GM03348 (cell line): Measurements from ENCODE around the gene NT5DC1.

Experiments used
- DNase-seq: peaks from one replicate; pipeline ENCODE4 v3.0.0; 2012; ENCODE audit warnings: low spot score

The NT5DC1 gene

DNA sequence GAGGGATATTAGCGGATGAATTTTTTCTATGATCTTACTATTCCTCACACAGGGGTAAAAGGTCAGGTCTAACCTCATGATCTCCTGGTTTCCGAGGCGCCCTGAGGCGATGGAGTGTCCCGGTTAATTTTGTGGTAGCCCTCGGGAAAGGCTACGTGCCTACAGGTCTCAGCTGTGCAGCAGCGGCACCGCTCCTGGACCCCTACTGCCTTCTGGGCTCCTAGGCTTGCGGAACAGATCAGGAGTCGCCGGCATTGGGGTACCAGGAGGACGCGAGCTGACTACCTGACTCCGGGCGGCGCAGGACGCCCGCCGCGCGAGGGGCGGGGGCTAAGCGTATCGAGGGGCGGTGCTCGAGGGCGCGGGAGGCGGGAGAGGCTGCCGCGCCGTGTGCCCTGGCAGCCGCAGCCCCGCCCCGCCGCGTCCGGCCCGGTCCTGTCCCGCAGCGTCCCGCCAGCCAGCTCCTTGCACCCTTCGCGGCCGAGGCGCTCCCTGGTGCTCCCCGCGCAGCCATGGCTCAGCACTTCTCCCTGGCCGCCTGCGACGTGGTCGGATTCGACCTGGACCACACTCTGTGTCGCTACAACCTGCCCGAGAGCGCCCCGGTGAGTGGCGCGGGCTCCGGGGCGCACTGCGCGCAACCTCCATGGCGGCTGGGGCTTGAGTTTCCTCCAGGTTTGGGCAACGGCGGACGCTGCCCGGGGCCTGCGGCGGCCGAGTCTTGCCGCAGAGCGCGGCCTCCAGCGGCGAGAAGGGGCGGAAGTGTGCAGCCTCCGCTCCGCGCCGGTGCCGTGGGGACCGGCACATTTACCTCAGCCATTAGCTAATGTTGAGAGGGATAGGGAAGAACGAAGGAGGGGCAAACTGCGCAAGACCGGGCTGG is at the start of gene NT5DC1:
TSS of gene NT5DC1 (plus strand) at position 435 of the 883 bp plus-strand sequence. CDS start at position 513, 78 bp downstream.
- DNase-seq, result peak; percentile 95

GRCh38 chr6:116051244-116051643 is 49.4 kb upstream of the NT5DC1 start:
- DNase-seq, result no peak

- no peak for DNase-seq
Observed at GRCh38 chr6:116055513-116055912, 45.1 kb upstream of the NT5DC1 start.

- no peak for DNase-seq
Observed at GRCh38 chr6:116057766-116058165, 42.9 kb upstream of the NT5DC1 start.

DNA sequence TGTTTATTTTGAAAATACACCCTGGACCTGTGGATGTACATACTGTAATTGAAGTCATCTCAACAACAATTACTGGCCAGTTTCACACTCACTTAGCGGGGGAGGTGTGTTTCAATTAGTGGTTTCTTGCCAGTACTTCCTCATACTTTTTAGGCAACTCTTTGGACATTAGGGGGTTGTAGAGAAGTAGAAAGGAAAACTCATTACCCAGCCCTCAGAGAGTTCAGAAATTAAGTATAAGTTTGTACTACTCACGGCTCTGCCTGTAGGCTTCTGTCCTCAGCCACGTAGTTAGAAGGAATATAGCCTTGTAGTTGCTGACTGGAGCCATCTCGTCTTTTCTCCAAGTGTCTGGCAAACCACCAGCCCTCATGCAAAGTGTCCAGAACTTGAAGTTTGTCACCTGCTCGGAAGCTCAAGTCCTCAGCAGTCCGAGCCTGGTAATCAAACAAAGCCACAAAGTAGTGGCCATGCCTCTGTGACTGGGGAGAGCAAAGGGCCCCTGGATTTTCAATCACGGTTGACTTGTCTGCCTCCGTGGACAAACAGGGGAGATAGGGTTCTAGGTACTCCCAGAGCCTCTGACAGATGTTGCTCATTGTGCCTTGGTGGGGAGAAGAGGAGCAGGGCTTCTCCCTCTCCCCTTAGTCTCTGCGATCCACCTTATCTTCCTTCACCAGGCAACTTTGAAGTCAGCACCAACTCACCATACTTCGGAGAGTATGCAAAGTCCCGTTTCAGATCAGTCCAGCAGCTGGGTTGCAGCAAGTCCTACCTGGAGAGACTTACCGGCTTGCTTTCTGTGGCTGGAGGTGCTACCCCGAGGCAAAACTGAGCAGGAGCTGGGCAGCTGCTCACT is 40.7 kb upstream of the NT5DC1 start:
- DNase-seq, result peak; percentile 3

- DNase-seq, result peak; percentile 49
Observed at GRCh38 chr6:116060572-116061283, 39.9 kb upstream of the NT5DC1 start, which contains the start of gene FRK. TSS of gene FRK (minus strand) at chr6:116060891. CDS start at chr6:116060311, 580 bp downstream.

DNA sequence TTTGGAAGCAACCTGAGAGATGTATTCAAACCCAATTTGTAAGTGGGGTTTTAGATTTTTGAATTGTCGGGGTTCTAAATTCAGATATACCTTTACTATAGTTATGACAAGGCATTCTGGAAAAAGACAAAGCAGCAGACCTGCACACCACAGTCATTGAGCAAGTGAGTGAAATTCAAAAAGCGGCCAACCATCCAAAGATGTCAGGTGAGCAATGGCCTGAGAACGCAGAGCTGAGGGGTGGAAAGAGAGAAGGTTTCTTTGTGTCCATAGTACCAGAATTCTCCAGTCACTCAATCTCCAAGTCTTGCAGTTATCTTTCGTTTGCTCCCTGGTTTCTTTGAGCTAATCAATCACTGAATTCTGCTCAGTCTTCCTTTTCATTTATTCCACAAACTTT is 38.2 kb upstream of the NT5DC1 start:
- no peak for DNase-seq

DNA sequence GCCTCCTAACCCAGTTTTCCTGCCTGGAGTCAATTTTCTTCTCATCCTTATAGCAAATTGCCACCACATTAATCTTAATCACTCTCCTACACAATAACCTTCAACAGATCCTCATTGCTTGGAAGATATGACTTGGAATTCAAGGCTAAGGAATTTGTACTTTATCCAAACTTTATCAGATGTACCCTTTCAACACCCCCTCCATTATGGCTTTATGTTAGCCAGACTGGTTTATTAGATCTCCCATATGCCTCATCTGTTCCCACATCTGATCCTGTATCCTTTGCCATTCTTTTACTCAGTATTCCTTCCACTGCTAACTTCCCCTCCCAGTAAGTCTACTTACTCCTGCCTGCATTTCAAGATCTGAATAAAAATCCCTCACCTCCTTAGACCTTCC is 36.0 kb upstream of the NT5DC1 start:
- no peak for DNase-seq

DNA sequence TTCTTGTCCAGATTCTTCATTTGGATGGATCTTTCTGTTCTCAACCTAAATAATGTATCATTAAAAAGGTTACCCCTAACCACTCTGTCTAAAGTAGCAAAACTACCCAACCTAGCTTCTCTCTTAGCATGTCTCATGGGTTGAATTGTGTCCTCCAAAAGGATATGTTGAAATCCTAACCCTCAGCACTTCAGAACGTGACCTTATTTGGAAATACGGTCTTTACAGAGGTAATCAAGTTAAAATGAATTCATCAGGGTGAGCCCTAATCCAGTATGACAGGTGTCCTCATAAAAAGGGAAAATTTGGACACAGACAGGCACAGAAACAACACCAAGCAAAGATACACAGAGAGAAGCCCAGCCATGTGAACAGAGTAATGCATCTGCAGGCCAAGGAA is 33.9 kb upstream of the NT5DC1 start:
- no peak for DNase-seq

DNA sequence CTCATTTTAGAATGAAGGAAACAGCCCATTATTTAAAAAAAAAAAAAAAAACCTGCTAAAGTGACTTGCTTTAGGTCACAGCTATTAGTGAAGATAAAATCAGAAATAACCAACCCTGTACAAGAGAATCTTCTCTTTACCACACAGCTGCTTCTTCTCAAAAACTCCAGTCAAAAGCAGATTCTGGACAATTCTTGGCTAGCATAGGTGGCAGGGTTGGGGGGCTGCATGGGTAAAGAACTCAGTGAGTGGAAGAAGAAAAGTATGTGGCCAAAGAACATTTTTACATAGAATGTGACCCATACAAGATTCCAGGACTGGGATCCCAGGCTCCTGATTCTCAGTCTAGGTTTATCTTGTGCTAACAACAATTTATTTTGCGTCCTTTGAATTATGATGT is 30.6 kb upstream of the NT5DC1 start:
- no peak for DNase-seq

GRCh38 chr6:116070616-116071389 is 29.9 kb upstream of the NT5DC1 start:
- DNase-seq, result no peak

DNA sequence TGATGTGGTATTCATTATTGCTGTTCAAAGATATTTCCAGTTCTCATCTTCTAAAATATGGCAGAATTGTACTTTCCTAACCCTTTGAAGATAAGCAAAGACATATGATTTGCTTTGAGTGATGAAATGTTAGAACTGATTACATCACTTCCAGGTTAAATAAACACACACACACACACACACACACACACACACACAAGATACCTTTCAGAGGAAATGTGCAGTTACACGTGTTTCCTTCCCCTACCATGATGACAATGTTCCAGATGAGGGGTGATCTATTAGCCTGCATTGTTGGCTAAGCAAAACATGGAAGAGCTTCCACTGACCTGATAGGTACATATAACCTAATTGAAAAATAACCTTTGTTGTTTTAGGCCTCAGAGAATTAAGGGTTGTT is 28.3 kb upstream of the NT5DC1 start:
- no peak for DNase-seq

- DNase-seq, result no peak
Observed at GRCh38 chr6:116073765-116074440, 26.8 kb upstream of the NT5DC1 start.

DNA sequence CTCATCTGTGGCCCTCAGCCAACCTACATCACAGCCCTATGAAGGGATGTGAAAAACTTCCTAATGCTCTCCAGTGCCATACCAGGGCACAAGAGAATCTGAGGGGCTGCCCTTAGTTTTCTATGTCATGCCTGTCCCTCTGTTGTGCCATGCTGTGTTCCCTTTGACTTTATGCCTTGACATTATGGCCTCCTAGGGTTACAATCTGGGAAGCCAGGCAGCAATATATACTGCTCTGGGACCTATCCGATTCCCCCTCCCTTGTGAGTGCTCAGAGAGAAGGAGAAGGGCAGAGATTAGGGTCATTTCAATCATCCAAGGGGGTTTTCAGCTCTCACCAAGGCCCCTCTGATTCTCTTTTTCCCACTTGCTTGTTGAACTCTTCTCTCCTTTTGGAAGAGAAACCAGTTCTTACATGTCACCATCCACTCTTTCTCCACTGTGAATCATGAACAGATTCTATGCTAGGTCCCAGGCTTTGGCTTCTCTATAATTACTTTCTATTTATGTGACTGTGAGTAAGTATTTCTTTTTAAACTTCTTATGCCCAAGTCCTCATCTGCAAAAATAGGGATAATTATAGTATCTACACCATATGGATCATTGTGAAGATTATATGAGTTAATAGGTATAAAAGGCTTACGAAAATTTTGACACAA is 25.8 kb upstream of the NT5DC1 start:
- no peak for DNase-seq

- DNase-seq, result no peak
Observed at GRCh38 chr6:116078522-116078921, 22.1 kb upstream of the NT5DC1 start.

- no peak for DNase-seq
Observed at GRCh38 chr6:116078945-116079344, 21.7 kb upstream of the NT5DC1 start.

DNA sequence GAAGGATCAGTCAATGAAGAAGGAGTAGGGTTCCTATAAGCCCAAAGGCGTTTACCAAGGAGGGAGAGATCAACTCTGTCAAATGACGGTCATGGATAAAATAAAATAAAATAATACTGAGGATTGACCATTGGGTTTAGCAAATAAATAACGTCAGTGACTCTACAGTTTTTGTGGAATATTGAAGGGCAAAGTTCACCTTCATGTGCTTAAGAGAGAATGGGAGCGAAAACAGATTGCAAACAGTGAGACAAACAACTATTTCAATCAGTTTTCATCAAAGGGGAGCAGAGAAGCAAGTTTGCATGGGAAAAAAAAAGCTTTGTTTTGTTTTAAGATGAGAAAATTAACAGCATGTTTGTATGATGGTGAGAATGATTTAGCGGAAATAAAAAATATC is 17.6 kb upstream of the NT5DC1 start:
- DNase-seq, result no peak

DNA sequence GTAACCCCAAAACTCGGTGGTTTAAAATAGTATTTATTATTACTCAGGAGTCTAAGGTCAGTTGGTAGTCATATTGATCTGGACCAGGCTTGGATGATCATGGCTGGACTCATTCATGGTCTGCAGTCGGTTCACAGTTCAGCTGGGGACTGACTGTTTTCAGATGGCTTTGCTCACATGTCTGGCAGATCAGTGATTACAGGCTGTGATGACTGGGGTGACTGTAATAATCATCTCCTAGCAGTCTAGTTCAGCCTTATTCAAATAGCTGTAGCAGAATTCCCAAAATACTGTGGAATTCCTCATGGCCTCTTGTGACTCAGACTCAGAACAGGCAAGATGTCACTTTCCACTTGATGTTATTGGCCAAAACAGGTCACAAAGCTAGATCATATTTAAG is 16.4 kb upstream of the NT5DC1 start:
- DNase-seq, result no peak

DNA sequence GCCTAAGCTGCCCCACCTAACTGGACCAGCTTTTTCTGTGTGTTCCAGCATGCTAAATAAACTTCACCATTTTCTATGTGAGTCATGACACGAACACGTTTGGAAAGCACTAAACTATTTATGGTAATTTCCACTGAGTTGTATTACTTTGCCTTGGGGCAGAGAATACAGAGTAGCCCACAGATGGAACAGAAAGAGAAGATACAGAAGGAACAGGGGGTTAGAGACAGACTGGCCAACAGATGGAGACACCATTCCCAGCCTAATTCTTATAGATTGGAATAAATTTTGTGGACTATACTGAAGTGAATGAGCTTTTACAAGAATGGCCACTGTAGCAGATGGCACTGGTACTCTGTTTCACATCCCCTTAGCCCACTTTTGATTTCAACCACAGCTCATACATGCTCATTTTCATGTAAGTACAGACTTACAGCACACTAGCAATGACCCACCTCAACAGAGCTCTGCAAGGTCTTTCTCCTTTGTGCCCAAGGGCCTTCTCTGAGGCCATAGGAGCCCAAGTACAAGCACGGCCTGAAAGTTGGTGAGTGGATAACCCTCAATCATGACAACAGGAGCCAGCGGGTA is 13.1 kb upstream of the NT5DC1 start:
- DNase-seq, result peak; percentile 37

DNA sequence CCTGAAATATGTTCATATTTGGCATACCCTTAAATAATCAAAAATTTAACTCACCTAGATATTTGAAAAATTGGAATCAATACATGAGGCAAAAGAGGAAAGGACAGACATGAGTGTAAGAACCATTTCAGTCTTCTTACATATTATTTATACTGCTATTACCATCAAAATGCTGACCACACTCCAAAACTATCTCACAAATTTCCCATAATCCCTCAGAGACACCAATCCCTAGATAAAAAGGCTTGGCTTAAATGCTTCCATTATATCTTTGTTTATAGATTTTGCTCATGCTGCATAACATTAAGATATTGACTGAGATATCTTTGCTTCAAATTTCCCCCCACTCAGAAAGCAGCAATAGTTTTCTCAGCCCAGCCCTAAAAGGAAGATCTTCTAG is 11.7 kb upstream of the NT5DC1 start:
- no peak for DNase-seq
